GM12873 (cell line): Measurements from ENCODE around the gene SNAPC2.

Experiments used
- TF ChIP-seq, protein P1 (sequence below): IDR thresholded peaks from 2 replicates; pipeline ENCODE4 v1.5.1; 2012; ENCODE audit warnings: low read depth, mild to moderate bottlenecking, moderate library complexity, low read length, control low read depth; ENCODE audit not compliant: insufficient read depth; ENCODE audit errors: missing control alignments

Gene SNAPC2

DNA sequence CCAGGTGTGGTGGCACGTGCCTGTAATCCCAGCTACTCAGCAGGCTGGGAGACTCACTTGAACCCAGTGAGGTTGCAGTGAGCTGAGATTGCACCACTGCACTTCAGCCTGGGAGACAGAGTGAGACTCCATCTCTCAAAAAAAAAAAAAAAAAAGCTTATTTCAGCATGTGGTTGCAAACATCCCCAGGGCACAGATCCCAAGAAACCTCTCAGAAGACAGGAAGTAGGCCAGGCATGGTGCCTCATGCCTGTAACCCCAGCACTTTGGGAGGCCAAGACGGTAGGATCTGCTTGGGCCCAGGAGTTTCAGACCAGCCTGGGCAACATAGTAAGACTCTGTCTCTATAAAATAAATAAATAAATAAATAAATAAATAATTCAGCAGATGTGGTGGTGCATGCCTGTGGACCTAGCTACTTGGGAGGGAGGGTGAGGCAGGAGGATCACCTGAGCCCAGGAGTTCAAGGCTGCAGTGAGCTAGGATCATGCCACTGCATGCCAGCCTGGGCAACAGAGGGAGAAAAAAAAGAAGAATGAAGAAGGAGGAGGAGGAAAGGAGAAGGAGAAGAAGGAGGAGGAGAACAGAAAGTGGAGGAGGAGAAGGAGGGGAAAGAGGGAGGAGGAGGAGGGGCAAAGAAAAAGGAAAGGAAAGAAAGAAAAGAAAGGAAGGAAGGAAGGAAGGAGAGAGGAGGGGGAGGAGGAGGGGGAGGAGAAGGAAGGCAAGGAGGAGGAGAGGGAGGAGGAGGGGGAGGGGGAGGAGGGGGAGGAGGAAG is 36.2 kb upstream of the SNAPC2 start:
- TF ChIP-seq, protein P1, sequence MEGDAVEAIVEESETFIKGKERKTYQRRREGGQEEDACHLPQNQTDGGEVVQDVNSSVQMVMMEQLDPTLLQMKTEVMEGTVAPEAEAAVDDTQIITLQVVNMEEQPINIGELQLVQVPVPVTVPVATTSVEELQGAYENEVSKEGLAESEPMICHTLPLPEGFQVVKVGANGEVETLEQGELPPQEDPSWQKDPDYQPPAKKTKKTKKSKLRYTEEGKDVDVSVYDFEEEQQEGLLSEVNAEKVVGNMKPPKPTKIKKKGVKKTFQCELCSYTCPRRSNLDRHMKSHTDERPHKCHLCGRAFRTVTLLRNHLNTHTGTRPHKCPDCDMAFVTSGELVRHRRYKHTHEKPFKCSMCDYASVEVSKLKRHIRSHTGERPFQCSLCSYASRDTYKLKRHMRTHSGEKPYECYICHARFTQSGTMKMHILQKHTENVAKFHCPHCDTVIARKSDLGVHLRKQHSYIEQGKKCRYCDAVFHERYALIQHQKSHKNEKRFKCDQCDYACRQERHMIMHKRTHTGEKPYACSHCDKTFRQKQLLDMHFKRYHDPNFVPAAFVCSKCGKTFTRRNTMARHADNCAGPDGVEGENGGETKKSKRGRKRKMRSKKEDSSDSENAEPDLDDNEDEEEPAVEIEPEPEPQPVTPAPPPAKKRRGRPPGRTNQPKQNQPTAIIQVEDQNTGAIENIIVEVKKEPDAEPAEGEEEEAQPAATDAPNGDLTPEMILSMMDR = no peak

DNA sequence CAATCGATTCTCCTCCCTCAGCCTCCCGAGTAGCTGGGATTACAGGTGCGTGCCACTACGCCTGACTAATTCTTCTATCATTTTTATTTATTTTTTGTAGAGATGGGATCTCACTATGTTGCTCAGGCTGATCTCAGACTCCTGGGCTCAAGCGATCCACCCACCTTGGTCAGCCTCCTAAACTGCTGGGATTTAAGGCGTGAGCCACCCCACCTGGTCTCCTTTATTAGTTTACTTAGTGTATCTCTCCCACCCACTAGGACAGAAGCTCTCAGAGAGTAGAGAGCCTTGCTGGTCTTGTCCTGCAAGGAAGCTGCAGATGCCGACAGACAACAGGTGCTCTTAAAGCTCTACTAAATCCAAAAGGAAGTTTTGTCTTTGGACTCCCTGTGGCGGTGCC is 34.3 kb upstream of the SNAPC2 start:
- TF ChIP-seq, protein P1 = no peak

DNA sequence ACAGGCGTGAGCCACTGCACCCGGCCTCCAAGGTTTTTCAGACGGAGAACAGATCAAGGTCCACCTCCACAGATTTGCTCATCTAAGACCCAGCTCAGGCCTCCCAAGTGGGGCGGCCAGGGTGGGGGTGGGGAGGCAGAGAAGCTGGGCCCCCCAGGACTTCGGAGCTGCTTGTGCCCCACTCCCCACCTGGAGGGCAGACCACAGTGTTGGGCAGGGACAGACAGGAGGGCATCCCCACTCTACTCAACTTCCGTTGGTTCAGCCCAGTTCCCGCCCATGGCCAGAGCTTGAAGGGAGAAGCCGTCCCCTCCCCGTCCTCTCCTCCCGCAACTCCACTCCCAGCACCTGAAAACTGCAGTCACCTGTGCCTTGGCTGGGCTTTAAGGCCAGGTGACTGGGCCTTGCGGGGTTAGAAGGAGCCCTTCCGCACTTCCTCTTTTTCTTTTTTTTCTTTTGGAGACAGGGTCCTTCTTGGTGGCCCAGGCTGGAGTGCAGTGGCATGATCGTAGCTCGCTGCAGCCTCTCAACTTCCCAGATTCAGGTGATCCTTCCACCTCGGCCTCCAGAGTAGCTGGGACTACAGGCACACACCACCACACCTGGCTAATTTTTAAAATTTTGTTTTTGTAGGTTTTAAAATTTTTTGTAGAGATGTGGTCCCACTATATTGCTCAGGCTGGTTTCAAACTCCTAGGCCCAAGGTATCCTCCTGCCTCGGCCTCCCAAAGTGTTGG is 32.6 kb upstream of the SNAPC2 start:
- TF ChIP-seq, protein P1 = no peak

DNA sequence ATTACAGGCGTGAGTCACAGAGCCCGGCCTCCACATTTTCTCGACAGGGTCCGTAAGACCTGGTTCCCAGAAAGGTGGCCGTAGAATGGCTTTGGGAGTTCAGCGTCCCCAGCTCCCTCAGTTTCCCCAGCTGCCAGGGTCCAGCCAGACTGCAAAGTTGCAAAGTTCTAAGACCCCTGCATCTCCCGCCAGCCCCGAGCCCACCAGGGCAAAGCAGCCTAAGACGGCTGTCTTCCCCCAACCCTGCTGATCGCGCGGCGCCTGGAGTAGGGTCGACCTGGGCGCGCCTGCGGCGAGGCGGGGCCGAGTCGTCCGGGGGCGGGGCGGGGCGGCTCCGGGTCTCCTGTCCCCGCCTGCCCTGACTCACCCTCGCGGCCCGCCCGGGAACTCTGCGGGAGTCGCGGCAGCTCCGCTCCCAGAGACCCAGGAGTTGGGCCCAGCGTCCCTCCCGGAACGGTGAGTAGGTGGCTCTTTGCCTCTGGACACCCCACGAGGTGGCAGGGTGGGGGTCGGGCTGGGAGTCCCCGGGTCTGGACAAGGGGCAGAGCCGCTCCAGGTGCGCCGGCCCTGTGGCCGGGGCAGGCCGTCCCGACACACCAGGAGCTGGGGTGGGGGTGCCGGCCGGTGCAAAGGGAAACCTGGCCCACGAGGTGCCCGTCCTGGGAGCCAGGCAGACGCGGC is 31.9 kb upstream of the SNAPC2 start, which contains the start of gene LRRC8E:
Gene LRRC8E, plus strand, starts transcription at position 366 of the 681 bp plus-strand sequence. CDS start 7,094 bp downstream, outside the sequence.
- TF ChIP-seq, protein P1 = no peak

DNA sequence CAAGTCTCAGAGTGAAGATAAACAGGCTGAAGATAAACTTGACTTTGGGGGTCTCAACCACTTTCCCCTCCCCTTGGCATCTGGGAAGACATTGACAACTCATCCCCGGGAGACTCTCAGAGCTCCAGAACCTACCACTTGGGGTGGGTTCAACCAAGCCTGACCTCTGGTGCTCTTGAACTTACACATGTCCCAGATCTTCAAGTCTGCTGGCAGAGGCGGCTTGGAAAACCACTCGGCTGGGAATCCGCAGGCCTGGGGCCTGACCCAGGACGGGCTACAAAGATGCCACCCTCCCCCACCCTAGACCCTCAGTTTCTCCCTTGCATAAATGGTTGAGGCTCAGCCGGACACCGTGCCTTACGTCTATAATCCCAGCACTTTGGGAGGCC is 31.3 kb upstream of the SNAPC2 start:
- TF ChIP-seq, protein P1 = no peak

DNA sequence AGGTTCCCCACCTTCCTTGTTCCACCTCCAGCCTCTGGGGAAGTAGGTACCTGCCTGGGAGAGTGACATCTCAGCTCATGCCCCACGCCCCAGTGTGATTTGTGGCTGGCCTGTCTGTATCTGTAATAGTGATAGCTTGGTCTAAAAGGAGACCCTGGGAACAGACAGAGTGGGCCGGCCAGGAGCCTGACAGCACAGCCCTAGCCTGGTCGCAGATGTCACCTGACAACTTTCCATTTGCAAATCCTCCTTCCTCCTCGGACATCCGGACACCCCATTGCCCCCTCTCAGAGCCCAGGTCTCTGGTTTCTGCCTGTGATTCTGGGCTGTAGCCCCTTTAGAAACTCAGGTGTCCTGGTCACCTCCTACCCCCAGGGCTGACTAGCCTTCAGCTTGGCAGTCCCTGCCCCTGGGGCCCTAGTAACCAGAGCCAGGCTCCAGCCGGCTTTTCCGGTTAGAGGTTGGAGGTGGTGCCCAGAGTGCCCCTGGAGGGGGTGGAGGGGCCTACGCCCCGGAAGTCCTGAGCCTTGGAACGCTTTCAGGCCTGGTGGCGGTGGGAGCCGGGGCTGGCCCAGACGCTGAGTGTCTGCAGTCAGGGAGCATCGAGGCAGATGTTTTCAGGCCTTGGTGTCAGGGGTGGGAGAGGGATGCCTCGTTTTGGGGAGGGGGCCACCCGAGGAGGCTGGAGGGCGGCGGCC is 25.4 kb upstream of the SNAPC2 start:
- TF ChIP-seq, protein P1 = no peak
